ENCODE results near the gene PXT1.

Gene PXT1

GRCh38 chr6:36392621-36393020, 50.0 kb downstream of the PXT1 start:
- DNase-seq (ENCODE audit: extremely low read depth in 1 of 2, low read depth in 1 of 2): no peak

- no peak for DNase-seq (ENCODE audit: extremely low read depth in 1 of 2, low read depth in 1 of 2)
Measured at GRCh38 chr6:36389353-36389752, 53.3 kb downstream of the PXT1 start.

- DNase-seq (ENCODE audit: extremely low read depth in 1 of 2, low read depth in 1 of 2): peak; percentile 8 to 27
Measured at GRCh38 chr6:36387440-36388303, 55.0 kb downstream of the PXT1 start, which contains the start of gene ETV7. Gene ETV7 (minus strand): TSS chr6:36387669. CDS start chr6:36387541, 128 bp downstream.

- no peak for DNase-seq (ENCODE audit: extremely low read depth in 1 of 2, low read depth in 1 of 2)
Measured at GRCh38 chr6:36386495-36387439, 55.9 kb downstream of the PXT1 start.

GRCh38 chr6:36384095-36384494, 58.6 kb downstream of the PXT1 start:
- no peak for DNase-seq (ENCODE audit: extremely low read depth in 1 of 2, low read depth in 1 of 2)

- no peak for DNase-seq (ENCODE audit: extremely low read depth in 1 of 2, low read depth in 1 of 2)
Measured at GRCh38 chr6:36383606-36384005, 59.0 kb downstream of the PXT1 start.

GRCh38 chr6:36382976-36383375, 59.7 kb downstream of the PXT1 start:
- no peak for DNase-seq (ENCODE audit: extremely low read depth in 1 of 2, low read depth in 1 of 2)

GRCh38 chr6:36381502-36382389, 60.9 kb downstream of the PXT1 start:
- no peak for DNase-seq (ENCODE audit: extremely low read depth in 1 of 2, low read depth in 1 of 2)

GRCh38 chr6:36380166-36380565, 62.5 kb downstream of the PXT1 start:
- DNase-seq (ENCODE audit: extremely low read depth in 1 of 2, low read depth in 1 of 2): no peak

GRCh38 chr6:36378936-36379335, 63.7 kb downstream of the PXT1 start:
- no peak for DNase-seq (ENCODE audit: extremely low read depth in 1 of 2, low read depth in 1 of 2)

- no peak for DNase-seq (ENCODE audit: extremely low read depth in 1 of 2, low read depth in 1 of 2)
Measured at GRCh38 chr6:36378243-36378920, 64.3 kb downstream of the PXT1 start.

- DNase-seq (ENCODE audit: extremely low read depth in 1 of 2, low read depth in 1 of 2): no peak
Measured at GRCh38 chr6:36377594-36377993, 65.1 kb downstream of the PXT1 start.

- no peak for DNase-seq (ENCODE audit: extremely low read depth in 1 of 2, low read depth in 1 of 2)
Measured at GRCh38 chr6:36376742-36377141, 65.9 kb downstream of the PXT1 start.

GRCh38 chr6:36376183-36376582, 66.5 kb downstream of the PXT1 start:
- DNase-seq (ENCODE audit: extremely low read depth in 1 of 2, low read depth in 1 of 2): no peak

GRCh38 chr6:36375644-36376155, 67.0 kb downstream of the PXT1 start:
- DNase-seq (ENCODE audit: extremely low read depth in 1 of 2, low read depth in 1 of 2): no peak

GRCh38 chr6:36374972-36375371, 67.7 kb downstream of the PXT1 start:
- DNase-seq (ENCODE audit: extremely low read depth in 1 of 2, low read depth in 1 of 2): no peak

- DNase-seq (ENCODE audit: extremely low read depth in 1 of 2, low read depth in 1 of 2): no peak
Measured at GRCh38 chr6:36374194-36374593, 68.5 kb downstream of the PXT1 start.

- DNase-seq (ENCODE audit: extremely low read depth in 1 of 2, low read depth in 1 of 2): no peak
Measured at GRCh38 chr6:36373368-36374019, 69.2 kb downstream of the PXT1 start.

- no peak for DNase-seq (ENCODE audit: extremely low read depth in 1 of 2, low read depth in 1 of 2)
Measured at GRCh38 chr6:36372088-36372487, 70.6 kb downstream of the PXT1 start.
